GM18499 (cell line): Measurements from ENCODE around the gene FOXD1.
"Not testable (repeated sequence)": the region's sequence is repeated elsewhere in the genome, so short reads cannot be mapped to it uniquely, and the experiment has no call there.

ENCODE experiments used
- ATAC-seq: cut with Tn5 transposase; IDR thresholded peaks from one replicate; pipeline ENCODE4 v1.9.1; 2021; ENCODE audit warnings: moderate number of reproducible peaks; ENCODE audit not compliant: insufficient read depth, unreplicated experiment

FOXD1 gene

DNA sequence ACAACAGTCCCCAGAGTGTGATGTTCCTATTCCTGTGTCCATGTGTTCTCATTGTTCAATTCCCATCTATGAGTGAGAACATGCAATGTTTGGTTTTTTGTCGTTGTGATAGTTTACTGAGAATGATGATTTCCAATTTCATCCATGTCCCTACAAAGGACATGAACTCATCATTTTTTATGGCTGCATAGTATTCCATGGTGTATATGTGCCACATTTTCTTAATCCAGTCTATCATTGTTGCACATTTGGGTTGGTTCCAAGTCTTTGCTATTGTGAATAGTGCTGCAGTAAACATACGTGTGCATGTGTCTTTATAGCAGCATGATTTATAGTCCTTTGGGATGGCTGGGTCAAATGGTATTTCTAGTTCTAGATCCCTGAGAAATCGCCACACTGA, 20.1 kb upstream of the FOXD1 start:
- ATAC-seq = not testable (repeated sequence)

DNA sequence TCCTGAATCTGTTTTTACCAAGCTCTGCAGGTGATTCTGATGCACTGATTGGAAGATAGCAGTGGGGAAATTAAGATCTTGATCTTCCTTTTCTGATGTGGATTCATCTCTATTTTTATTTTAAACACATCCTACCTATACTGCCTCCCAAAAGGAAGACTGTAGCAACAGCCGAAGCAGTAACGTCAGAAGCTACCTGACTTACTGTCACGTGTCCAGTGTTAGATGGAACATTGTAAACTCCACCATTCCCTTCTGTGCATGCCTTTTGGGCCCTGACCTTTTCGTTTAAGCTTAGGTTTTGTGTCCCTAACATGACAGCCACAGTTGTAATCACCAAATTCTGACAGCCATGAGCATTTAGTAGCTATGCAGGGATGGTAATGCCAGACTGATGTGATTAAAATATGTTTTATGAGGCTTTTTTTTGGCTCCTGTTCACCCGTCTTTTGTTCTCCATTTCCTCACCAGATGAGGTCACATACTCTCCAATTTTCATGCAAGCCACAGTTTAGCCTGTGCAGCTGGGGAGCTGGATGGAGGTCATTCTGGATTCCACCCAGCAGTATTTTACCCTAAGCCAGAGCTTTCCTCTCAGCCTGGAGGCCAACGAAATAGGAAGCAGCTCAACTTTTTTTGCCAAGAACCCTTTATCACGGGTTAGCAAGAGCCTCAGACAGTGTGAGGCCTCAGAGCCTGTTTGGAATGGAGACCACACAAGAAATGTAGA, 15.6 kb upstream of the FOXD1 start:
- no peak for ATAC-seq

DNA sequence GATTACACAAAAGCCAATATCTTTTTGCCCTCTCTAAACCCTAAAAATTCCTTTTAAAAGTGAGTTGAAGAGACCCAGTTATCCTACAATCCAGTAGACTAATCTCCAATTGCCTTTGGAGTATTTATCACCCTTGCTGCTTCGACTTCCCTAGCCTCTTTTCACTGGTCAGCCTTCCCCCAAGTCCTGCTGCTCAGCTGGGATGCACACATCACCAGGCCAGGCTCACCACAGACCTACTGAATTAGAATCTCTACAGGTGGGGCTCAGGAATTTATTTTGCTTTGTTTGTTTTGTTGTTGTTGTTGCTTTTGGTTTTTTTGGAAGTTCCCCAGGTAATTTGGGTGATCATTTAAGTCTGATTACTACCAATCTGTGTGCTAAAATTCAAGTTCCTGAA, 11.6 kb upstream of the FOXD1 start:
- no peak for ATAC-seq

DNA sequence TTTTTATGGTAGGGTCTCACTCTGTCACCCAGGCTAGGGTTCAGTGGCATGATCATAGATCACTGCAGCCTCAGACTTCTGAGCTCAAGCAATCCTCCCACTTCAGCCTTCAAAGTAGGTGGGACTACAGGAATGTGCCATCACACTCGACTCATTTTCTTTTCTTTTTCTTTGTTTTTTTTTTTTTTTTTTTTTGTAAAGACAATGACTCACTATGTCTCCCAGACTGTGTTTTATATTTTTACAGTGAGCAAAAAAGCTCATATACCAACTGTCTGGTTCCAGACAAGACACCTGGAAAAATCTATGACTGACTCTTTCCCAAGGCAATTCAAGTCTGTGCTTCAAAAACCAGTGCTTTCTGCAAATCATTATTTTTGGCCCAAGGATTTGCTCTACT, 10.8 kb upstream of the FOXD1 start:
- no peak for ATAC-seq

DNA sequence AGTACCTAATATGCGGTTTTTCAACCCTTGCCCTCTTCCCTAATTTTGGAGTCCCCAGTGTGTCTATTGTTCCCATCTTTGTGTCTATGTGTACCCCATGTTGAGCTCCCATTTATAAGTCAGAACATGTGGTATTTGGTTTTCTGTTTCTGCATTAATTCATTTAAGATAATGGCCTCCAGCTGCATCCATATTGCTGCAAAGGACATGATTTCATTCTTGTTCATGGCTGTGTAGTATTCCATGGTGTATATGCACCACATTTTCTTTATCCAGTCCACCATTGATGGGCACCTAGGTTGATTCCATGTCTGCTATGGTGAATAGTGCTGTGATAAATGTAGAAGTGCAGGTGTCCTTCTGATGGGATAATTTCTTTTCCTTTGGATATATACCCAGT, 7.9 kb upstream of the FOXD1 start:
- ATAC-seq = not testable (repeated sequence)

DNA sequence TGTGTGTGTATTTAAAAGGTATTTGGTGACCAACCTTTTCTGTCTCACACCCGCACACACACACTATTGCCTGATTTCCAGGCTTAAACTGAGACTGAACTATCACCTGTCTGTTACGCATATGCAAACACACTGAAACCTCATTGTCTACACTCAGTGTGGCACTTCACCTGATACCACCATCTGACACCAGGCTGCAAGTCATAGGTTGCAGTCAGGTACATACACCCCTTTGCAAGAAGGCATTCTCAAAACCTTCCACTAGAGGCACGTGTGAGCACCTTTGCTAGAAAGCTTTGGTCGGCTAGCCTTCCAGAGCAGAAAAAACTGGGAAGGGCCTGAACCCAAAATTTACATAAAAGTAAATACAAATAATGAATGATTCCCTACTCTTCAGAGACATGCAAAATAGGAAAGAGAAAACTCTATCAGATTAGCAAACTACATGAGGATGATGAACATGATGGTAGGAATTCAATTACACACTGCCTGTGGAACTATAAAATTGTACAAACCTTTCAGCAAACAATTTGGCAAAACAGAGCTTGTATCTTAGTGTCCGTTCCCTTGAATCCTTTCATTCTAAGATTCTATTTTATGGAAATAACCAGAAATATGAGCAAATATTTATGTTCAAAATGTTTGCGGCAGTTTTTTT, 5.9 kb upstream of the FOXD1 start:
- ATAC-seq = no peak

DNA sequence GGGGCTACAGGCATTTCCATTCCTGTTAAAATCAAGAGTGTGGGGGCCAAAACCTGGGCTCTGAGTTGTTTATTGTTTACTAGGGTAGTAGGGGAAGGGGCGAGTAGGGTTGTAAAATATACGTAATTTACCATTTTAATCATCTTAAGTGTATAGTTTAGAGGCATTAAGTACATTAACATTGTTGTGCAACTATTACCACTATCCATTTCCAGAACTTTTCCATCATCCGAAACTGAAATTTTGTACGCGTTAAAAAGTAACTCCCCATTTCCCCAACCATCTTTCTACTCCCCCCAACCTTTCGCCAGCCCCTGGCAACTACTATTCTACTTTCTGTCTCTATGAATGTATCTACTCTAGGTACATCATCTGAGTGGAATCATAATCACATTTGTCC, 3.6 kb upstream of the FOXD1 start:
- no peak for ATAC-seq

DNA sequence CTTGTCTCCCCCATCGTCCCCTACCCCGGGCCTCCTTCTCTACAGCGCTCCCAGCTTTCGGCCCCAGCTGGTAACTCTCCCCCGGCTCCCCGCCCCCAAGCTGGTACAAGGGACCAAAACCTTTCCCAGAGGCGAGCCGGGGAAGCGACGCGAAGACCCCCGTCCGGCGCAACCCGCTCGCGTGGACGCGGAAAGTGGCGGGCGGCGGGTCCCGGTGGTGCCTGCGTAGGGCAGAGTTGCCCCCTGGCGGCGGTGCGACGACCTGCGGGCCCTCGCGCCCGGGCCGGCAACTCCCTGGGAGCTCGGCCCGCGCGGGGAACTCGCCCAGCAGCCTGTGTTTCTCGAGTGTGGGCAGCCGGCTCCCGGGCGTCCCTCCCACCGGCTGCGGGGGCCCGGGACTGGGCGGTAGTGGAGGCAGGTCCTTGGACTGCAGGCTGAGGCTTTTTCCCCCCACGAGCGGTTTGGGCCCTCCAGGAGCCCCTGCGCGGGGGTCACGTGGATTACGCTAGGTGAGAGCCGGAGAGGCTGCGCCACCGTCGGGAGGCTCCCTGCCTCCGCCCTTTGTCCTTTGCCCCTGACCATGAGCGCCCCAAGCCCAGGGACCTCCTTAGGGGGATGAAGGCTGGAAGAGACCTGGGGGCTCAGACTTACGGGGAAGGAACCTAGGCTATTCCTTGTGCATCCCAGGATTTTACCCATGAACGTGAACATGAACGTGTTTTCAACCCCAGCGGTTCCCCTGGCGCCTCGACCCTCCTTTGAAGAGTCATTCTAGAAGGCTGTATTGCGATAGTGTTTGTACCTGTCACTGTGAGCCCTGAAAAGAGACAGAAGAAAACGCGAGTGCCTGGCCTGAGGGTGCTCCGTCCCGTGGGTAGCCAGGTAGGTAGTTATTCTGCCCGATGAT, 2.9 kb upstream of the FOXD1 start:
- ATAC-seq = no peak

DNA sequence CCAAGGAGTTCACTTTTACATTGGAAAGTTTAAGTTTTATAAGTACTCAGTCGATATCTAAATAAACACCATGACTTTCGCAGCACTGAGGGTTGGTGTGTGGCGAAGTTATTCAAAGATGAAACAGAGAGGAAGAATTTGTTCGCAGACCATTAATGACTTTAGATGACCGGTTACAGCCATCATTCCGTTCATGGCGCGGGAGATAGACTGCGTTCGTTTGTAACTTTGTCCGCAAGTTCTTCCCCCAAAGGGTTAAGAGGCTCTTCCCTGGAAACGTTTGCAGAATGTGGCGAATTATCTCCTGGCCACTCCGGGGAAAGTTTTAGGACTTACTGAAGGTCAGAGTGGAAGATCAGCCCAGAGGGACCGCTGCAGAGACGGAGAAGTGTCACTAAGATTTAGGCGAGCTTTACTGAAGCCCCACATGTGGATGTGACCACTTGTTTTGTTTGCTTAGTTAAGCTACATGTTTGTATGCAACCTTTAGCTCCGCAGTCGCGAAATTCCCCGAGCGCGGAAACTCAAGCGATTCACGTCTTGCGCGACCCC, 2.2 kb upstream of the FOXD1 start:
- no peak for ATAC-seq

DNA sequence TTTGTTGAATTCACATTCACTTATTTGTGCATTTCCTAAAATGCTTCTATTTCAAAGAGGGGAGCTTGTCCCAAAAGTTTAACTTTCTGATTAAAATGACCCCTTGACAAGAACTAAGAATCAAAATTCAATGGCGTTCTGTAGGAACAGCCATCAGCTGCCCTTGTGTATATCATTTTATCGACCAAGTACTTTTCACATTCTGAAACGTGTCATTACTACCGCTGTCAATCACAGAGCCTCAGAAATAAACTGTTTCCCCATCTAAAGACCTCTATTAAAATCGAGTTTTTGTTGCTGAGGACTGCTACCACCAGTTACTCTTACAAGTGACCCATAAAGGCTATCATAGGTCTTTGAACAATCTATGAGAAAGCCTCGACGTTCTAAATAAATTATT, 1.6 kb upstream of the FOXD1 start:
- ATAC-seq = no peak

DNA sequence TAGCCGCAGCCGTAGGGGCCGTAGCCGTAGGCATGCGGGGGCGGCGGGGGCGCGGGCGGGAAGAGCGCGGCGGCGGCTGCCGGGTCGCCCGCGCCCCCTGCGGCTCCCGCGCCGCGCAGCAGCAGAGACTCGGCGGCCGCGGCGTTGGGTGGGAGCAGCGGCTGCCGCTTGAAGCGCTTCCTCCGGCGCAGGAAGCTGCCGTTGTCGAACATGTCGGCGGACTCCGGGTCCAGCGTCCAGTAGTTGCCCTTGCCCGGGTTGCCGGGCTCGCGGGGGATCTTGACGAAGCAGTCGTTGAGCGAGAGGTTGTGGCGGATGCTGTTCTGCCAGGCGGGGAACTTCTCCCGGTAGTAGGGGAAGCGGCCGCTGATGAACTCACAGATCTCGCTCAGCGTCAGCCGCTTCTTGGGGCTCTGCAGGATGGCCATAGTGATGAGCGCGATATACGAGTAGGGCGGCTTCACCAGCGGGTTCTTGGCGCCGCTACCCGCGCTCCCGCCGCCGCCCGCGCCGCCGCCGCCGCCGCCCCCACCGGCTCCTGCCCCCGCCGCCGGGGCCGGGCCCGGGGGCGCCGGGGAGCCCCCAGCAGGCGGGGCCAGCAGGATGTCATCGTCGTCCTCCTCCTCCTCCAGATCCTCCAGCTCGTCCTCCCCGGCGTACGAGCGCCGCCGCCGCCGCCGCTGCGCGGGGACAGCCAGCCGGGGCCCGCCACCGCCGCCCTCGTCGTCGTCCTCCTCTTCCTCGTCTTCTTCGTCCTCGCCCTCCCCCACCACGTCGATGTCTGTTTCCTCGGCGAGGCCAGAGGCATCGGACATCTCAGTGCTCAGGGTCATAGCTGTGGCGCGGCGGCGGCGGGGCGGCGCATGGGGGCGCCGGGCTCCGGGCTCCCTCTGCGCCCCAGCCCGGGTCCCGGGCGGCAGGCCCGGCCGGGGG, 781 bp downstream of the FOXD1 start:
- no peak for ATAC-seq

DNA sequence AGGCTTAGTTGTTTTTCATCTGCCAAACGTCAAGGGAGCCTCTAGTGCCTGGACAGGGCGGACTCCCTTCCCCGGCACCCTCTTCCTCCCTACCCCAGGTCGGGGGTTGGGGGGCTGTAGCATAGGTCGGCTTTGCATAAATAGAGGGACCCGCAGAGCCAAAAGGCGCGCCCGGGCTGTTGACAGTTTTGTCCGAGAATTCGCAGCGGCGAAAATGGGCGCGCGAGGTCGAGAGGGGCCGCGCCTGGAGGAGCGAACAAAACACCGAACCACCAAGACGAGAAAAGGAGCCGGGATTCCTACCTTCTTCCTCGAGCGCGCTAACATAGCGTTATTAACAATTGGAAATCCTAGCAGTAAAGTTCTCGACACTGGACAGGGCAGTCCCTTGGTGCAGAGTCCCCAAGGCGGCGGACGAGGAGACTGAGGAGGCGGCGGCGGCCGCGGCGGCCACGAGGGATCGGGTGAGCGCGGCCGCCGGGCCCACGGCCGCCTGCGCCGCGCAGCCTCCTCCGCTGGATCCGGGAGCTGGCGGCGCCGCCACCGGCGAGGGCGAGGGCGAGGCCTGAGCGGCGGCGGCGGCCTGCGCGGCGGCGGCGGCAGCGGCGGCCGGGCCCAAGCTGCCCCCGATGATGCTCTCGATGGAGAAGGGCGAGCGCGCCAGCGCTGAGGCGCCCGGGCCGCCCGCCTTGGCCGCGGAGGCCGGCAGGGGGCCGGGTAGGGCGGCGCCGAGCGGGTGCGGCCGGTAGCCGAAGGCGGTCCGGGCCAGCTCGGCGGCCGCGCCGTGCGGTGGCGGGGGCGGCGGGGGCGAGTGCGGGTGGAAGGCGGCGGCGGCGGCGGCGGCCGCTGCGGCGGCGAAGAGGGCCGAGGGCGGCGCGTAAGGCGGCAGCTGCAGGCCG, 1.7 kb downstream of the FOXD1 start:
- ATAC-seq = no peak

DNA sequence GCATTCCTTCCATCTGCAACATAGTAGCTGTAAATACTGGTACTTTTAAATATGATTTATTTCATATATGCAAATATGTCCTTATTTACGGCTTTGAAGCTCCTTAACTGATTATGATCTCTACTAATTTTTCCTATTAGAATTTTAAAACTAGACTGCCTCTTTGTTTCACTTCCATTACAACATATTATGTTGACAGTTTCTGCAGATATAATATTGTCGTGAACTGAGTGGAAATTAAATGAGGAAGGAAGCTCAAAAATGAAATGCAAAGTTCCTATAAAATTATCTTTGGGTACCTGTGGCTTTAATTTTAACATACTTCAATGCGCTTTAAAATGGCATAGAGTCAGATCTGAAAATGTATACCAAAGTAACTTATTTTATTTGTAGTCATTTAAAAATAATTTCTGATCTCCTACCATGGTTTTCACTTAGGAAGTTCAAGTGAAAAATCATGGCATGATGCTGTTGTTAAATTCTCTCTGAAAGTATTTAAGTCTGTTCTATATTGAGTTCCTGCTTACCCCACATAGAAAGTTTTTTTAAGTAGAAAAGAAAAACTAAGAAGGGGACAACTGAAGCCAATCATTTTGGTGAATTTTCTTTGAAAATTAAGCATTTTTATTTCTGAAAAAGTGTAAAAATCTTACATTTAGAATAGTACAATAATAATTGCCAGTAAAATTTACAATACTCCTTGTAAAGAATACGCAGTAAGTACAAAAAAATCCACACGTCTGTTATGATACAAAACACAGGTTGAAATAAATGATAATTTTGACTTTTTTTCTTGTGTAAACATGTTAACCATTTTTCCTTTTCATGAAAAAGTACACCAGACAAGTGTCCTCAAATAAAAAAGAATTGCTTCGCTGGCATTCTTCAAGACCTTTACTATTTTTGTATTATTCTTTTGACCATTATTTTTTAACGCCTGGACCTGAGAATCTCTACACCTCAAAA, 2.6 kb downstream of the FOXD1 start:
- ATAC-seq = no peak

DNA sequence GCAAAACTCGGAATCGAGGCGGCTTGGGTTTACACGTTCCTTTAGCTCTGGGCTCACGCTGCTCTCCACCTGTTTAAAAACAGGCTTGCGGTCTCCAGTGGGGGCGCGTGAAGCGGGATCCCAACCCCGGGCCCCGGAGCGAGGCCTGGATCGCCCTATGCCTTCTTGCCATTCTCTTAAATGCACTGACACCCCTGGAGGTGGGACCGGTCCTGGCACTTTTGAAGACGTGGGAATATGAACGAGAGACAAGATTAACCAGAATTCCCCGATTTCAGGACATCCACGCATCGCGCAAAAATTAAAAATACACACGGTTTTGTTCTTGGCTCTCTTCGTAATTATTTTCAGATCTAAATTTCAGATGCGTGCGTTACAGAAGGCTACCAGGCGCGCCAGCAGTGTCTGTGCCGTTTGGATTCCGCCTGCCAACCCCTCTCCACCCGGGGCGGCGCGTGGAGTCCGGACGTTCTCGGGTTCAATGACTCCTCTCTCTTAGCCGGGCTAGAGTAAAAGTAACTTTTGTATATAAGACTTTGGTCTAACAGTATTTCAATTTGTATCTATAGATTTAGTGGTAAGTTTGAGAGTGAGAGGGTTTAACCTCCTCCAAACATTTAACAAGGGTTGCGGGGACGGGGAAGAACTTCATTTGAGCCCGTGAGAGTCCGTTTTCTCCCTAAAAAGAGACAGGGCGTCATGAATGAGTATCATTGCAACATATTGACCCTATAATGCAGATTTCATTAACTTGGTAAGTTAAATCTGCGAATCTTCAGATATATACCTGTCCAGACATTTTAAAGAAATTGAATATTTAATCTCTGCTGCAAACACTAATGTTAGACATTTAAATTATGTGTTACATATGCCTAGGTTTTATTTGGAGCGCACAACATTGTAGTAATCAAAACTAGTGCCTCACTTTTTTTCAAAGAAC, 3.8 kb downstream of the FOXD1 start:
- ATAC-seq = no peak

DNA sequence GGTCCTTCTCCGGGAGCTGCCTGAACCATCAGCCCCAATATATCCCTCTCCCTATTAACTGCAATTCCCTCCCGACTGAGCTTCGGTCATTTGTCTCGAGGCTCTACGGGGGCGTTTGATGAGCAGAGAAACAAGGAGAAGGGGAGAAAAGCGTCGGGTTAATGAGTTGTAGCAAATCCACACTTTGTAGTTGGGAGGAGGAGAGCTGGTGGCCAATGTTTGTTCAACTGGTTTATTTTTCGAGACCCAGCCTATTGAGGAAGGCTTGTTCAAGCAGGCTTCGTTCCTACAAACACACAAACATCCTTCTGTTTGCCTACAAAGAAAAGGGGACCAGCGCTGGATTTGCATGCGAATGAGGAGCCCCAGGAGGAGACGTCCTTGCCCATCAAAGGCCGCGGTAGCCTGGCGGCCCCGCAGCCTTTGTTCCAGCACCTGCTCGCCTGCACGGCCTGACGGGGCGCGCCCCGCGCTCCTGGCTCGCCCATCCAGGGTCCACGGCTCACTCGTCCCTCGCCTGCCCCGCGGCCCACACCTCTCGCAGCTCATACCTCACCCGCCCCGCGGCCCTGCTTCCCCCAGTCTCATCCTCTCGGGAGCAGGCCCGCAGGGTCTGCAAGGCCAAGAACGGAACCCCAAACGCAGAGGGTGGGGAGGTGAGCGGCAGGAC, 4.6 kb downstream of the FOXD1 start:
- ATAC-seq = no peak

DNA sequence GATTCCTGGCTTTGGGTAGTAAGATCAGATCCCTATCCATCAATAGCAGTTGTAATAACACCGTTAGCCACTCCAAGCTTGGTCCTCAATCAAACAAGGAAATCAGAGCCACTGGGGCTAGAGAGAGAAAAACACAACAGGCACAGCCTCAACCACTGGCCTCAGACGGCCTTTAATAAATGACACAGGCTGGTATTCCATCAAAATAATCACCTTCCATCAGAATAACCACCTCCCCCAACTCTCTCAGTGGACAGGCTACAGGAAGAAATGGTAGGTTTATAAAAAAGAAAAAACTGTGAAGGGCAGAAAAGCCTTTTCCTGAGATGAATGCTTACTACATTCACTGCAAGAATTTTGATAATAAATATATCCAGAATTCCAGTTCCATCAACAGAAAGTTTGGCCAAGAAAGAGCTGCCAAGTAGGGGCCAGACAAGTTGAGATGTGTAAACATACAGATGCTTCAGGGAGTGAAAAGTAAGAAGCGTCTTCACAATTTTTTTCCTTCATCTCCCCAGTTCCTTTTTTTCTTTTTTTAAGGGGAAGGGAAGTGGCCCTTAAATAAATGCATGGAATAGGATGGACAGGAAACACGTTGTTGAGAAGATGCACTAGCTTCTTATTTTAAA, 5.5 kb downstream of the FOXD1 start:
- no peak for ATAC-seq
